Inflammatory macrophage (primary cell): ENCODE measurements around the gene RFX1.
"Not testable (repeated sequence)": the region's sequence is repeated elsewhere in the genome, so short reads cannot be mapped to it uniquely, and the experiment has no call there.

Source experiments
- DNase-seq, 2 donors: peaks; one replicate each; pipeline ENCODE4 v3.0.0-alpha.2; 2020 to 2022

The RFX1 gene

GRCh38 chr19:13978351-13979243 lies 27.5 kb downstream of the RFX1 start:
- DNase-seq = peak in 1 of 2 donors; percentile 3

DNA sequence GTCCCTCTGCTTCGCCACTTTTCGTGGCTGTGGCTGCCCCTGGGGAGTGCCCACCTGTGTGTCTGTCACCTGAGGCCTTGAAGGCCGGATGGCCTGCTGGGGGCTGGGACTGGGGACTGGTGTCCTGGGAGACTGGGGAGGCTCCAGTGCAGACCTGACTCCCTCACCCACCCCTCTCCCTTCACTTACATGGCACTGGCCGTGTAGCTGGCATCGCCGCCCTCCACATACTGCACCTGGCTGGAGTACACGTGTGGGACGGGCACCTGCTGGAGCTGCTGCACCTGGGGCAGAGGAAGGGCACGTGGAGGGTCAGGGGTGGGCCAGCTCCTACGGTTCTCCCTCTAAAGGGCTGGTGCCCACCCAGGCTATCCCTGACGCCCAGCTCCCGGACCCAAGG lies 28.3 kb downstream of the RFX1 start:
- no peak for DNase-seq

DNA sequence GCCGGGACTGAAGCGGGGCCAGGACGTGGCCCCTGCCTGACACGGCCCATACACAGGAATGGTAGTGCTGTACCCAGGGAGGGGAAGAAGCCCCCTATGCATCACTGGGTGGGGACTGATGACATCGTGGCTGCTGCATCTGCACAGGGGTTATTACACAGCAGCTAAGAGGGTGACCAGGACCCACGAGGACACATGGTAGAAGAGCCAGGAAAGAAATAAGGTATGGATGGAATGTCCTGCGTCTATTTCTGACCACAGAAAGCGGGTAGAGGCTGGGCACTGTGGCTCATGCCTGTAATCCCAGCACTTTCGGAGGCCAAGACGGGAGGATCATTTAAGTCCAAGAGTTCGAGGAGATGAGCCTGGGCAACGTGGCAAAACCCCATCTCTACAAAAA lies 29.7 kb downstream of the RFX1 start:
- no peak for DNase-seq

- no peak for DNase-seq
Measured at GRCh38 chr19:13975870-13976269, 30.2 kb downstream of the RFX1 start.

DNA sequence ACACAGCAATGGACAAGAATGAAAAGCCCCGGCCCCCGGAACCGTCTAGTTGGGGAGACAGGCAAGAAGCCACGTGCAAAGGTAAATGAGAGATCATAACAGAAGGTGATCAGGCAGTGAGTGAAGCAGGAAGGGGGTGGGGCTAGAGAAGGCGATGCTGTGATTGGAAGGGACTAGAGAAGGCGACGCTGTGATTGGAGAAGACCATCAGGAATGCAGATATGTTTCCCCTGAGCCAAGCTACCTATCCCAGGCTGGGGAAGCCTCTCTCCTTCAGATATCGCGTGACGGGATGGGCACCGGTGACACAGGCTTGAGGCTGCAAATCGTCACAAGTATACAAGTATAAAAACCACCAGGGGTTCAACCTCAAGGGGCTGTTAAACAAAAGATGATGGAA lies 32.0 kb downstream of the RFX1 start:
- no peak for DNase-seq

GRCh38 chr19:13973479-13973878 lies 32.6 kb downstream of the RFX1 start:
- not testable (repeated sequence) for DNase-seq

DNA sequence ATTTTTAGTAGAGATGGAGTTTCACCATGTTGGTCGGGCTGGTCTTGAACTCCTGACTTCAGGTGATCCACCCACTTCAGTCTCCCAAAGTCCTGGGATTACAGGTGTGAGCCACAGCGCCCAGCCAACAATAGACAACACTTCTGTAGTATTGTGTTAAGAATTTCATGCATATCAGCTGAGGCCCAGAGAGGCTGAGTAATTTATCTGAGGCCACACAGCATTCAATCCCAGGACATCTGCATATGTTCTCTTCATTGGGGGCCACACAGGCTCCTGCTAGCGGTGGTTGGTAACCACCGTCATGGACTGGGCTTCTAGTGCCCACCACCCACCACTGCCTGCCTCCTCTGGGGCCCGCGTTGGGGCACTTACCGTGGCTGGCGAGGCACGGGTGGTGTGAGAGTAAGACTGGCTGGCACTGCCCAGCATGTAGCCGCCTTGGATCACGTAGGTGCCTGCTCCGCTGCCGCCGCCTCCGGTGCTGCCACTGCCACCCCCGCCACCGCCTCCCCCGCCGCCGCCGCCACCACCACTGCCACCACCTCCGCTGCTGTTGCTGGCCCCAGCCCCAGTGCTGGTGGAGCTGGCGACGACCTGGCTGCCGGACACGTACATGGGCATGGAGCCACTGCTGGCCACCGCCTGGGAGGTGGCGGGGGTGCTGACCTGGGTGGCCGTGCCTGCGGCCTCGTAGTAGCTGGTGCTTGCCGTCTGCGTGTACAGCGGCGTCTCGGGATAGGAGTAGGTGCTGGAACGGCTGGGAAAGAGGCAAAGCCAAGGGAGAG lies 33.6 kb downstream of the RFX1 start:
- no peak for DNase-seq

- DNase-seq = not testable (repeated sequence)
Measured at GRCh38 chr19:13971868-13972267, 34.3 kb downstream of the RFX1 start.

DNA sequence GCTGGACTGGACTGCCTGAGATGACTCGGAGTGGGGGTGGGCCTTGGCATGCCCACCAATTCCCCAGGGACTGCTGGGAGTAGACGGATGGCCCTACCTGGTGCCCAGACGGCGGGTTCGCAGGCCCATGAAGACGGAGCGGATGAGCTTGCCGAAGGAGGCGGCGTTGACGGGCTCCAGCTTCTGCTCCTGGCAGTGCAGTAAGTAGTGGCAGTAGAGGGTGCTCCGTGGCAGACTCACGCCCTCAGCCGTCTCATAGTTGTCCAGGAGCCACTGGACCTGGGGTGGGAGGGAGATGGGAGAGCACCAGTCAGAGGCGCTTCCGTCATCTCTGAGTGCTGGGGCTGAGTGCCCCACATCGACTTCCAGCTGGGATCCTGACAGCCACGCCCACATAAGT lies 36.2 kb downstream of the RFX1 start:
- DNase-seq = no peak

- no peak for DNase-seq
Measured at GRCh38 chr19:13968999-13969398, 37.1 kb downstream of the RFX1 start.

DNA sequence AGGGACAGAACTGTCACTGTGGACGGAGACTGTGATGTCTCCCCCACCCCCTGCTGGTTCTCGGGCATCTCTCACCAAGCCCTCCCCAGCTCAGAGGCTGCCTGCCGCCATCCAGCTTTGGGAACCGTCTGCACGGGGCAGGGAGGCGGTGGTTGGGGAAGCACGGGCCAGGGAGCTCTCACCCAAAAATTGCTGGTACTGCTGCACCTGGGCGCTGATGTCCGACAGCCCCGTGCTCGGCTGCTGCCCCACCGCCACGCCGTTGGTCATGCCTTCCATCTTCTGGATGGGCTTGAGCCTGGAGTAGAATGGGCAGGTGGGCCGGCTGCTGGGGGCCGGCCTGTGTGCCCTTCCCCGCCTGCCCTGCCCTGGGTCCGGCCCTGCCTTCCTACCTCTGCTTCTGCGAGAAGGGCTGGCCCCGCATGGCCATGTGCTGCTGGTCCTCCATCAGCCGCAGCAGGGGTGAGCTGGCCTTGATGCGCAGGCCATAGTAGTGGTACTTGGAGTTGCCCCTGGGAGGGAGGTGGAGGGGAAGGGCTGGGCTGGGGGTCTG lies 37.7 kb downstream of the RFX1 start:
- no peak for DNase-seq

DNA sequence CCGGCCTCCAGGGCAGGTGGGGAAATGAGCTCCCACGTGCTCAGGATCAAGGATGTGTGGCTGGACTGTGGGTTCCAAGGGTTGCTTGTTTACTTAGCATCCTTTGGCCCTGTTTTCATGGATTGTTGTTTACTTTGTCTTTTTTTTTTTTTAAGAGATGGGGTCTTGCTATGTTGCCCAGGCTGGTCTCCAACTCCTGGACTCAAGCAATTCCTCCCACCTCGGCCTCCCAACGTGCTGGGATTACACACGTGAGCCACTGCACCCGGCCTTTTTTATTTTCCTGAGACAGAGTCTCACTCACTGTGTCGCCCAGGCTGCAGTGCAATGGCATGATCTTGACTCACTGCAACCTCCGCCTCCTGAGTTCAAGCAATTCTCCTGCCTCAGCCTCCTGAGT lies 38.9 kb downstream of the RFX1 start:
- DNase-seq = not testable (repeated sequence)

GRCh38 chr19:13966684-13967128 lies 39.4 kb downstream of the RFX1 start:
- no peak for DNase-seq

DNA sequence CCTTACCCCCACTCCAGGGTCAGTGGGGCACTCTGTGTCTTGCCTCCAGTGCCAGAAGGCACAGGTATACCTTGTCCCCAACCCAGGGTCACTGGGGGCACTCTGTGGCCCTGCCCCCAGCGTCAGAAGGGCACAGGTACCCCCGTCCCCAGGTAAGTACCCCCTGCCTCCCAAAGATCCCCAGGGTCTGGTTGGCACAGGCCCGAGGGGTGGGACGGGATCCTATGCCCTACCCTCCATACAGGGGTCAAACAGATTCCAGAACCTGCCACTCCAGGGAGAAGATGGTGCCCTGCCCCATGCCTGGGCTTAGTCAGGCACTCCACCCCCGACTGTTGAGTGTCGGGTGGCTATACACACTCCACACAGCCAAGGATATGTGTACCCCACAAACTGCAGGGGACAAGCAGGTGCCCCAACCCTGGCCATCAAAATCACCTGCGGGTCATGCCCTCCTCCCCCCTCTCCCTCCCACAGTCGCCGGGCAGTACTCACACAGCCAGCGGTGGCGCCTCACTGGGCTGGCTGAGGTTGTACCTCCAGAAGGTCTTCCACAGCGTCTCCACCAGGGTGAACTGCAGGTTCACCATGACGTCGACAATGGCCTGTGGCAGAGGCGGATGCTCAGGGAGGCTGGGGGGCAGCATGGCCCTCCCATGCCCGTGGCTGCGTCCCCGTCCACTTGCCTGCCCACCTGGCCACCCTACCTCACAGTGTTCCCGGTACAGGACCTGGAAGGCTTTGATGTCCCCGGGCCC lies 40.0 kb downstream of the RFX1 start:
- DNase-seq = no peak

DNA sequence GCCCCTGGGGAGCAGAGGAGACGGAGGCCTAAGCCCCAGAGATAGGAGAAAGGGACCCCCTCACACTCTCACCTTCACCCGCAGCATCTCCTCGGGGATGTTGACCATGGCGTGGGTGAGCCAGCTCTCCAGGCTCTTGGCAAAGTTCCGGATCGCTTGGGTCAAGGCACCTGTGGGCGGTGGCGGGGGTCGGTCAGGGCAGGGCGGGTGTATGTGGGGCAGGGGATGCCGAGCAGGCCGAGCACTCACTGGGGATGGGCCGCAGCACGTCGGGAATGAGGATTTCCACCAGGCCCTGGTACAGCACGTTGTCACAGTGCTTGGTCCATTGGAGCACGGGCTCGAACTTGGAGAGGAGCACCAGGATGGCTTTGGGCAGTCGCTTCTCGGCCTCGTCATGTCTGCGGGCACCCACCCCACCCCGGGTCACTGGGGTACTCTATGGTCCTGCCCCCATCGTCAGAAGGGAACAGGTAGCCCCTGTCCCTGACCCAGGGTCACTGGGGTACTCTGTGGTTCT lies 40.7 kb downstream of the RFX1 start:
- DNase-seq = no peak

DNA sequence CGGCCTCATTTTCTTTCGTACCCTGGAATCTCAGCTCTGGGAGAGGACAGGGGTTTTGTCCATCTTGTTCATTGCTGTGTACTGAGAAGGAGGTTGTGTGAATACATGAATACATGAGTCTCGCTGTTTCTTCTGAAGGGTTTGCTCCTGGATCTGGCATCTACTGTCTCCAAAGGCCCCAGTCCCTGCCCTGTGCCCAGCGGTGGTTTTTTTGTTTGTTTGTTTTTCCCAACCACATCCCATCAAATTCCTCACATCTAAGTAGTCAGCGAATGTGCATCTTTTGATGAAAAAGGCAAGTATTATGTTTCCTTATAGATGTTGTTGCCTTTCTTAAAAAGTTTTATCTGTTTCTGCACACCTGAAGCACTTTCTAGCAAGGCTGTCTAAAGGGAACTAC lies 41.3 kb downstream of the RFX1 start:
- DNase-seq = no peak

DNA sequence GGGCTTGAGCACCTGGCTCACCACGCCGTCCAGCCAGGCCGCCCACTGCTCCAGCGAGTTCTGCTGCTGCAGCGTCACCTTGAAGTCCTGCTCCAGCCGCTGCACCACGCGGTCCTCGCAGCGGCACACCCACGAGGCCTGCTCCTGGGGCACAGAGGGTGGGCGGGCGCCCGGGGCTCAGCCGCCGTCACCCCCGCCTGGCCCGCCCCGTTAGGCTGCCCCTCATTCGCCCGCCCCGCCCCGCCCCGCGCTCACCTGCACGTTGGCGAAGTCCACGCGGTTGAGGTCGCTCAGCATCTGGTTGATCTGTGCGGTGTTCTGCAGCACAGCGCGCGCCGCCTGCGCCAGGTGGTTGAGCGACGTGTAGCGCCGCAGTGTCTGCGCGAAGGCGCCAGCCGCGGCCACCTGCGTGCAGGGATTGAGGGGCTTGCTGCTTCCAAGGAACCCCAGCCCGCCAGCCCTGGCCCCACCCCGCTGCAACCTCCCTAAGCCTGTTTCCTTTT lies 42.5 kb downstream of the RFX1 start:
- DNase-seq = no peak

DNA sequence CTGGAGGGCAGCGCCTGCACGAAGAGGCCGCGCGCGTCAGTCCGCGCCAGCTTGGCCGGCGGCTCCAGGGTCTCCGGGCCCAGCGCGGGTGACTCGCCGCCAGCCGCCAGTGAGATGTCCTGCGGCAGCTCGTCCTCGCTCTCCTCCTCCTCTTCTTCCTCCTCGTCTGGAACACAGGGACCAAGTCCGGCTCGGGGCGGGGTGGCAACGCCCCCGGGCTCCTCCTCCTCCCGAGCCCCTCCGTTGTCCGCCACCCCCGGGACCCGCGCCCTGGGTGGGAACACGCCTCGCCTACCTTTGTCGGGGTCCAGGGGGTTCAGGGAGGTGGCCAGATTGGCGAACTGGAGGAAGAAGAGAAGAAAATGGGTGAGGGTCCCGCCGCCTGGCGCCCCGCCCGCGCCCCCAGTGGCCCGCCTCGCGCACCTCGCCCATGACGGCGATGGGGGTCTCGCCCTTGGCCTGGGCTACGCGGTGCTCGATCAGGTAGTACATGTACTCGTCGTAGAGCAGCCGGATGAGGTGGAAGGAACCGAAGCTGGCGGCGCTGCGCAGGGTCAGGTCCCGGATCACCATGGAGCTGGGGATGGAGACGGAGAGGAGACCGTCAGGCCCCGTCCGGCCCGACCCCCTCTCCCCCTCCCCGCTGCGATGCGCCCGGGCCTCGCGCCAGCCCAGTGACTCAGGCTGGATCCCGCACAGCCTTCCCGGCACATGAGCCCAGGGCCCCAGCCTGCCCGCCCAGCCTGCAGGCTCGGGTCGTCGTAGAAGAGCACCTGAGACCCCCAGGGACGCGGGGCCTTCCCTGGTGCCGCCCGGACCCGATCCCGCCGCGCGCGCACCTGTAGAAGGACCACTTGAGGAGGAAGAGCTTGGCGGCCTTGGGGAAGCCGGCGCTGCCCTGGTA lies 43.2 kb downstream of the RFX1 start:
- no peak for DNase-seq

DNA sequence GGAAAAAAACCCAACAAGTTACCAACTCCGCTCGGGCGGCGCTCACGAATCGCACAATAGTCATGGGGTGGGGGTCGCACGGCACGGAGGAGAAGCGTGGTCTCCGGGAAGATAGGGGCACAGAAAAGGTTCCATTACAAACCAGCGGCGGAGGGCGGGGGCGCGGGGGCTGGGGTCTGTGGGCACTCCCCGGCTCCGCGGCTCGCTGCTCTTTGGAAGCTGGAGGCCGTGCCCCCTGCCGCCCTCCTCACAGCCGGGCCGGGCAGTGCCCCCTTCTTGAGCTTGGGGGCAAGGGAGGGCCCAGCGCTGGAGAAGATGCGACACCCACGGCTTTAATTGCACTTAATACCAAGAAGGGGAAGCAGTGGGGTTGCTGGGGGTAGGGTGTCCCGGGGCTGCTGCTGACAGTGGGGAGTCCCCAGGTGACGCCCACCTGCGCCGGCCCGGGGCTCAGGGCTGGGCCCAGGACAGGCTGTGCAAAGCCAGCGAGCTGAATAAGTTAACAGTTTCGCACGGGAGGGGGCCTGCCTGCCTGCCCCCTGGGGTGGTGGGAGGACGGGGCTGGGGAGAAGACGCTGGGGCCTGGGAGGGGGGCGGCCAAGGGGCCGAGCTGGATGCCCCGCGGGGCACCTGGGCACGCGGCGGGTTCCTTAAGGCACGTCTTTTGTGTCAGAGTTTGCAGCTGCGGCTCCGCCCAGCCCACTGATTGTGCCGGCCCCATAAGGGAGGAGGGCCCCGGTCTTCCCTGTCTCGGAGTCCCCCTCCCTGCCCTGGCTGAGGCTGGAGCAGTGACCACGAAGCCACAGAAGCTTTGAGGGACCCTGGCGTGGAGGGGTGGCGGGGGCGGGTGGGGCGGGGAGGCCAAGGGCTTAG lies 44.1 kb downstream of the RFX1 start:
- no peak for DNase-seq
